CD4-positive, alpha-beta T cell (primary cell): ENCODE measurements around the gene GOLGA1. TPM values are rescaled to one million over a fixed set of nuclear protein-coding genes. Genes with fewer than 3 reads are reported as not detected.

Experiments used
- ATAC-seq: fragments of 200-7000 bp; cut with Tn5 transposase; one replicate; pipeline ENCODE4 v1.10.0; 2022; ENCODE audit warnings: mild to moderate bottlenecking; ENCODE audit not compliant: poor library complexity
- CTCF ChIA-PET: fragments of 350-600 bp; sonication (Branson Sonifier 250); formaldehyde crosslinking; loops from one replicate; lab custom pipeline; 2021; ENCODE audit warnings: antibody characterized with exemption, inconsistent platforms; lab: Charles Lee
- POLR2A ChIA-PET: fragments of 350-600 bp; sonication (Branson Sonifier 250); formaldehyde crosslinking; loops from one replicate; lab custom pipeline; 2021; ENCODE audit warnings: antibody characterized with exemption, inconsistent platforms; lab: Charles Lee
- DNase-seq, 14 experiments: peaks; one replicate each; pipeline ENCODE4 v3.0.0-alpha.2; 2013 to 2020; ENCODE audit warnings: mixed read lengths in 2 of 14
- H3K27ac ChIP-seq, 2 donors: one replicate each; pipeline versions ENCODE4 v1.5.1 to v1.7.0; 2013; ENCODE audit warnings: low read length in 2 of 2, low read depth in 1 of 2, mild to moderate bottlenecking in 1 of 2
- H3K27me3 ChIP-seq, 2 experiments: 1 replicate in 1 of 2; 2 replicates in 1 of 2; pipeline versions ENCODE4 v1.6.1 to v1.7.0; 2013; ENCODE audit warnings: low read length in 2 of 2, control low read depth in 1 of 2, mild to moderate bottlenecking in 1 of 2, moderate library complexity in 1 of 2; ENCODE audit not compliant: insufficient read depth in 2 of 2, control insufficient read depth in 1 of 2
- H3K36me3 ChIP-seq: one replicate; pipeline ENCODE4 v1.6.1; 2013; ENCODE audit warnings: low read length, control low read depth; ENCODE audit not compliant: insufficient read depth
- H3K4me1 ChIP-seq: one replicate; pipeline ENCODE4 v1.6.1; 2013; ENCODE audit warnings: low read length, control low read depth; ENCODE audit not compliant: insufficient read depth
- H3K4me3 ChIP-seq: one replicate; pipeline ENCODE4 v1.5.1; 2013; ENCODE audit warnings: mild to moderate bottlenecking, low read length, moderate library complexity
- H3K9me3 ChIP-seq, 2 experiments: 1 replicate in 1 of 2; 2 replicates in 1 of 2; pipeline versions ENCODE4 v1.6.1 to v1.7.0; 2013; ENCODE audit warnings: low read length in 2 of 2, mild to moderate bottlenecking in 2 of 2, control low read depth in 1 of 2, moderate library complexity in 1 of 2; ENCODE audit not compliant: control insufficient read depth in 1 of 2, insufficient read depth in 1 of 2
- H3K27ac Mint-ChIP-seq: one replicate; pipeline ENCODE4 v1.8.0; 2020; ENCODE audit warnings: mixed read lengths
- H3K27me3 Mint-ChIP-seq: one replicate; pipeline ENCODE4 v1.8.0; 2021; ENCODE audit warnings: mixed read lengths
- H3K36me3 Mint-ChIP-seq: one replicate; pipeline ENCODE4 v1.8.0; 2021; ENCODE audit warnings: low read depth, mixed read lengths
- H3K4me1 Mint-ChIP-seq: one replicate; pipeline ENCODE4 v1.8.0; 2021; ENCODE audit warnings: low read depth, mixed read lengths
- H3K4me3 Mint-ChIP-seq: one replicate; pipeline ENCODE4 v1.8.0; 2020; ENCODE audit warnings: mild to moderate bottlenecking, mixed read lengths
- H3K9me3 Mint-ChIP-seq: one replicate; pipeline ENCODE4 v1.8.0; 2020; ENCODE audit warnings: mixed read lengths
- CTCF ChIP-seq: fragments of 200-600 bp; IDR thresholded peaks from one replicate; pipeline ENCODE4 v1.8.0; 2022; ENCODE audit warnings: antibody characterized with exemption, mild to moderate bottlenecking
- intact Hi-C, 2 experiments: fragments of 100-400 bp; cut with DNase I in 1 of 2; cut with micrococcal nuclease in 1 of 2; formaldehyde crosslinking; loops; one replicate each; pipeline versions ENCODE4 v1.15.1 to v1.9.0; 2023 to 2025; cut with DNase I, micrococcal nuclease
- total RNA-seq, 174 experiments: library from RNA in 2 of 174; stranded (reverse) in 2 of 174; gene quantifications; one replicate each; pipeline ENCODE4 v1.2.3 and lab custom pipeline; 2021 to 2026

Gene GOLGA1
- total RNA-seq, 2 experiments from 2014 or later = 12.9 to 22.2 TPM

GRCh38 chr9:124886866-124887492, 53.9 kb downstream of the GOLGA1 start:
- intact Hi-C loops = no loop called here
- peaks cover 91% of the 10 kb centered on the region for H3K36me3 Mint-ChIP-seq
- H3K27ac Mint-ChIP-seq = no peak overlapping the region
- H3K27me3 Mint-ChIP-seq = peaks cover 7% of the 10 kb centered on the region
- H3K4me3 Mint-ChIP-seq = no peak overlapping the region
- ChIA-PET POLR2A (no interaction called here), CTCF (interaction anchor here (0.7 kb wide), 1 partner anchor 34 kb away, joined by 3 read pairs; the partner anchor contains the start of gene WDR38)
- H3K36me3 ChIP-seq = peaks cover 70% of the 10 kb centered on the region
- H3K4me1 Mint-ChIP-seq = no peaks in the 10 kb centered on the region
- no peak overlapping the region for H3K4me3 ChIP-seq
- no peaks in the 10 kb centered on the region for H3K4me1 ChIP-seq
- ATAC-seq (no peak), DNase-seq (no peak)
- no peaks in the 10 kb centered on the region for H3K27me3 ChIP-seq
- H3K9me3 ChIP-seq = no peaks in the 10 kb centered on the region
- no peak overlapping the region for H3K27ac ChIP-seq
- TF ChIP-seq CTCF = no peak
- H3K9me3 Mint-ChIP-seq = no peaks in the 10 kb centered on the region

- ATAC-seq (no peak), DNase-seq (no peak)
- POLR2A ChIA-PET = no interaction called here
- H3K27ac ChIP-seq = no peak overlapping the region
- H3K4me1 ChIP-seq = no peaks in the 10 kb centered on the region
- no peaks in the 10 kb centered on the region for H3K27me3 ChIP-seq
- Mint-ChIP-seq H3K4me1 (no peaks in the 10 kb centered on the region), H3K27ac (no peak overlapping the region), H3K36me3 (peaks cover 93% of the 10 kb centered on the region), H3K27me3 (peaks cover 7% of the 10 kb centered on the region), H3K9me3 (no peaks in the 10 kb centered on the region), H3K4me3 (no peak overlapping the region)
- H3K9me3 ChIP-seq = no peaks in the 10 kb centered on the region
- TF ChIP-seq CTCF = no peak
- H3K36me3 ChIP-seq = peaks cover 75% of the 10 kb centered on the region
- no peak overlapping the region for H3K4me3 ChIP-seq
- intact Hi-C loops = no loop called here
- CTCF ChIA-PET = no interaction called here
These were observed 54.4 kb downstream of the GOLGA1 start for GRCh38 chr9:124886461-124886860.

GRCh38 chr9:124885551-124885950, 55.3 kb downstream of the GOLGA1 start:
- POLR2A ChIA-PET = no interaction called here

More at GRCh38 chr9:124885551-124885950, 55.3 kb downstream of the GOLGA1 start:
- ATAC-seq (no peak), DNase-seq (no peak)
- Mint-ChIP-seq H3K27ac (no peak overlapping the region), H3K9me3 (no peaks in the 10 kb centered on the region), H3K4me1 (no peaks in the 10 kb centered on the region), H3K27me3 (peaks cover 4% of the 10 kb centered on the region), H3K36me3 (peaks cover 89% of the 10 kb centered on the region), H3K4me3 (no peak overlapping the region)
- CTCF ChIA-PET = no interaction called here
- no peaks in the 10 kb centered on the region for H3K9me3 ChIP-seq
- H3K27ac ChIP-seq = no peak overlapping the region
- intact Hi-C loops = no loop called here
- H3K36me3 ChIP-seq = peaks cover 79% of the 10 kb centered on the region
- no peak overlapping the region for H3K4me3 ChIP-seq
- peaks cover 6% of the 10 kb centered on the region for H3K4me1 ChIP-seq
- TF ChIP-seq CTCF = no peak
- H3K27me3 ChIP-seq = no peaks in the 10 kb centered on the region
